Nasal cavity respiratory epithelium epithelial cell of viscerocranial mucosa (primary cell): ENCODE data around the gene ZNF599. TPM values are rescaled to one million over a fixed set of nuclear protein-coding genes. Genes with fewer than 3 reads are reported as not detected.

Experiments
- total RNA-seq: library from RNA; depleted of rRNA; stranded (reverse); fragments of >200 nt; gene quantifications from 2 replicates; pipeline ENCODE4 v1.2.3, GENCODE V29; 2014

ZNF599 gene
- total RNA-seq, result 1.7 and 2.8 TPM in 2 replicates

GRCh38 chr19:34772697-34773554 lies at the start of gene ZNF599:
Gene ZNF599, minus strand, starts transcription at chr19:34773215. Its CDS starts 374 bp downstream, at chr19:34772841.

GRCh38 chr19:34733746-34734536 lies 39.1 kb downstream of the ZNF599 start, which contains the start of gene ZNF181:
Gene ZNF181, plus strand, starts transcription at chr19:34734243. Its CDS starts 795 bp downstream, at chr19:34735038.

Other genes starting within 250 kb of the ZNF599 start
- under 0.01 and 0.21 TPM in 2 replicates for gene SCGB2B2, start 96.1 kb downstream of the ZNF599 start, total RNA-seq
- 6.2 and 15.9 TPM in 2 replicates for gene ZNF302, start 95.5 kb downstream of the ZNF599 start, total RNA-seq
- 13.3 and 16.6 TPM in 2 replicates for gene ZNF181, start 39.0 kb downstream of the ZNF599 start, total RNA-seq
- gene ZNF30, start 153.7 kb upstream of the ZNF599 start, total RNA-seq, result 2.7 and 4.6 TPM in 2 replicates
- gene ZNF792, start 191.0 kb upstream of the ZNF599 start, total RNA-seq, result 0.68 and 4.2 TPM in 2 replicates
- gene GRAMD1A, start 227.1 kb upstream of the ZNF599 start, total RNA-seq, result 8.9 and 31.9 TPM in 2 replicates